Nephron (organoid): ENCODE data around the gene SLC15A3.
A peak's percentile ranks its signal among the peaks of the same experiment; 100 is the strongest.
"Not testable (repeated sequence)": the region's sequence is repeated elsewhere in the genome, so short reads cannot be mapped to it uniquely, and the experiment has no call there.

Source experiments
- H3K27ac Mint-ChIP-seq, 3 experiments: 2 replicates each; pipeline ENCODE4 v1.8.0; 2020; ENCODE audit warnings: mixed read lengths in 3 of 3, mild to moderate bottlenecking in 2 of 3, moderate library complexity in 1 of 3
- H3K27me3 Mint-ChIP-seq: 2 replicates; pipeline ENCODE4 v1.8.0; 2021; ENCODE audit warnings: low read depth, mild to moderate bottlenecking, moderate library complexity, mixed read lengths
- H3K36me3 Mint-ChIP-seq: 2 replicates; pipeline ENCODE4 v1.8.0; 2020; ENCODE audit warnings: low read depth, mixed read lengths
- H3K4me1 Mint-ChIP-seq: 2 replicates; pipeline ENCODE4 v1.8.0; 2020; ENCODE audit warnings: mixed read lengths
- H3K4me3 Mint-ChIP-seq, 3 experiments: 2 replicates each; pipeline ENCODE4 v1.8.0; 2020; ENCODE audit warnings: mild to moderate bottlenecking in 3 of 3, mixed read lengths in 3 of 3, moderate library complexity in 2 of 3
- H3K9me3 Mint-ChIP-seq: 2 replicates; pipeline ENCODE4 v1.8.0; 2020; ENCODE audit warnings: mixed read lengths
- CTCF ChIP-seq, 3 experiments: fragments of 200-600 bp; sonication (generic); IDR thresholded peaks; one replicate each; pipeline ENCODE4 v1.5.0; 2021; ENCODE audit warnings: antibody characterized with exemption in 3 of 3; ENCODE audit not compliant: unreplicated experiment in 3 of 3

The SLC15A3 gene

GRCh38 chr11:60982184-60982583 lies 30.2 kb upstream of the SLC15A3 start:
- Mint-ChIP-seq H3K4me3 (no peak overlapping the region), H3K27ac (no peak overlapping the region), H3K36me3 (no peaks in the 10 kb centered on the region), H3K27me3 (peaks cover 9% of the 10 kb centered on the region), H3K4me1 (peaks cover 26% of the 10 kb centered on the region), H3K9me3 (no peaks in the 10 kb centered on the region)
- no peak for TF ChIP-seq CTCF (IDR thresholded peaks at IDR 0.05; ENCODE audit: unreplicated experiment in 3 of 3)

GRCh38 chr11:60981515-60981914 lies 29.5 kb upstream of the SLC15A3 start:
- no peak for TF ChIP-seq CTCF (IDR thresholded peaks at IDR 0.05; ENCODE audit: unreplicated experiment in 3 of 3)
- Mint-ChIP-seq H3K4me3 (no peak overlapping the region), H3K9me3 (no peaks in the 10 kb centered on the region), H3K27ac (no peak overlapping the region), H3K27me3 (peaks cover 14% of the 10 kb centered on the region), H3K36me3 (no peaks in the 10 kb centered on the region), H3K4me1 (peaks cover 33% of the 10 kb centered on the region)

- H3K27ac Mint-ChIP-seq = peak overlapping the region in 2 of 3 experiments; percentile 54 to 60
- no peaks in the 10 kb centered on the region for H3K9me3 Mint-ChIP-seq
- H3K36me3 Mint-ChIP-seq = no peaks in the 10 kb centered on the region
- no peak overlapping the region for H3K4me3 Mint-ChIP-seq
- peaks cover 12% of the 10 kb centered on the region for H3K27me3 Mint-ChIP-seq
- TF ChIP-seq CTCF (IDR thresholded peaks at IDR 0.05; ENCODE audit: unreplicated experiment in 3 of 3) = no peak
- H3K4me1 Mint-ChIP-seq = peaks cover 29% of the 10 kb centered on the region
Measured at GRCh38 chr11:60978546-60979380, 26.8 kb upstream of the SLC15A3 start.

GRCh38 chr11:60977836-60978235 lies 25.9 kb upstream of the SLC15A3 start:
- Mint-ChIP-seq H3K9me3 (no peaks in the 10 kb centered on the region), H3K4me1 (peaks cover 29% of the 10 kb centered on the region), H3K4me3 (no peak overlapping the region), H3K27me3 (peaks cover 9% of the 10 kb centered on the region), H3K27ac (peak overlapping the region; percentile 60 to 74 (median 66)), H3K36me3 (no peaks in the 10 kb centered on the region)
- no peak for TF ChIP-seq CTCF (IDR thresholded peaks at IDR 0.05; ENCODE audit: unreplicated experiment in 3 of 3)

GRCh38 chr11:60977224-60977623 lies 25.2 kb upstream of the SLC15A3 start:
- peak overlapping the region; percentile 60 to 74 (median 66) for H3K27ac Mint-ChIP-seq
- no peak overlapping the region for H3K4me3 Mint-ChIP-seq
- peaks cover 29% of the 10 kb centered on the region for H3K4me1 Mint-ChIP-seq
- no peak for TF ChIP-seq CTCF (IDR thresholded peaks at IDR 0.05; ENCODE audit: unreplicated experiment in 3 of 3)
- H3K9me3 Mint-ChIP-seq = no peaks in the 10 kb centered on the region
- no peaks in the 10 kb centered on the region for H3K36me3 Mint-ChIP-seq
- H3K27me3 Mint-ChIP-seq = peaks cover 9% of the 10 kb centered on the region

GRCh38 chr11:60974726-60975125 lies 22.8 kb upstream of the SLC15A3 start:
- H3K4me1 Mint-ChIP-seq = peaks cover 29% of the 10 kb centered on the region
- H3K27me3 Mint-ChIP-seq = peaks cover 24% of the 10 kb centered on the region
- no peak for TF ChIP-seq CTCF (IDR thresholded peaks at IDR 0.05; ENCODE audit: unreplicated experiment in 3 of 3)
- H3K27ac Mint-ChIP-seq = no peak overlapping the region
- no peaks in the 10 kb centered on the region for H3K36me3 Mint-ChIP-seq
- no peak overlapping the region for H3K4me3 Mint-ChIP-seq
- peaks cover 4% of the 10 kb centered on the region for H3K9me3 Mint-ChIP-seq

GRCh38 chr11:60974316-60974715 lies 22.3 kb upstream of the SLC15A3 start:
- H3K4me1 Mint-ChIP-seq = peaks cover 29% of the 10 kb centered on the region
- not testable (repeated sequence) for H3K36me3 Mint-ChIP-seq, H3K9me3 Mint-ChIP-seq, H3K27ac Mint-ChIP-seq, H3K4me3 Mint-ChIP-seq
- peaks cover 24% of the 10 kb centered on the region for H3K27me3 Mint-ChIP-seq
